GM19035 (cell line): Measurements from ENCODE around the gene SND1.

Experiments used
- ATAC-seq: cut with Tn5 transposase; IDR thresholded peaks from one replicate; pipeline ENCODE4 v1.9.1; 2021; ENCODE audit not compliant: unreplicated experiment

The SND1 gene

GRCh38 chr7:127924874-127925273 lies 272.9 kb downstream of the SND1 start:
- no peak for ATAC-seq

- ATAC-seq = no peak
Observed at GRCh38 chr7:127927348-127927696, 275.3 kb downstream of the SND1 start.

GRCh38 chr7:127928222-127928621 lies 276.2 kb downstream of the SND1 start:
- ATAC-seq = no peak

GRCh38 chr7:127928852-127929251 lies 276.9 kb downstream of the SND1 start:
- no peak for ATAC-seq

- ATAC-seq = no peak
Observed at GRCh38 chr7:127930341-127931328, 278.6 kb downstream of the SND1 start.

- ATAC-seq = no peak
Observed at GRCh38 chr7:127932076-127932475, 280.1 kb downstream of the SND1 start.

- ATAC-seq = no peak
Observed at GRCh38 chr7:127932496-127932895, 280.5 kb downstream of the SND1 start.

GRCh38 chr7:127933146-127933545 lies 281.2 kb downstream of the SND1 start:
- no peak for ATAC-seq

GRCh38 chr7:127934711-127935110 lies 282.7 kb downstream of the SND1 start:
- ATAC-seq = no peak

GRCh38 chr7:127935847-127936376 lies 283.9 kb downstream of the SND1 start:
- no peak for ATAC-seq

GRCh38 chr7:127937066-127937680 lies 285.2 kb downstream of the SND1 start:
- ATAC-seq = no peak

- no peak for ATAC-seq
Observed at GRCh38 chr7:127938588-127938987, 286.6 kb downstream of the SND1 start.

GRCh38 chr7:127940381-127941160 lies 288.6 kb downstream of the SND1 start:
- no peak for ATAC-seq

- no peak for ATAC-seq
Observed at GRCh38 chr7:127941476-127942210, 289.6 kb downstream of the SND1 start.

GRCh38 chr7:127943541-127944521 lies 291.8 kb downstream of the SND1 start:
- no peak for ATAC-seq

GRCh38 chr7:127946111-127946510 lies 294.1 kb downstream of the SND1 start:
- ATAC-seq = no peak

GRCh38 chr7:127946847-127947246 lies 294.9 kb downstream of the SND1 start:
- no peak for ATAC-seq

- ATAC-seq = no peak
Observed at GRCh38 chr7:127948312-127948711, 296.3 kb downstream of the SND1 start.

- ATAC-seq = no peak
Observed at GRCh38 chr7:127948930-127949329, 296.9 kb downstream of the SND1 start.
